Stimulated activated effector memory CD8-positive, alpha-beta T cell treated with anti-CD3 and anti-CD28 coated beads, Interleukin-12 subunit alpha, Interleukin-12 subunit beta, amount 100 ng/mL, for 72 hours (primary cell): ENCODE measurements around the gene ACBD6.
"Not testable (repeated sequence)": the region's sequence is repeated elsewhere in the genome, so short reads cannot be mapped to it uniquely, and the experiment has no call there.

ENCODE experiments used
- ATAC-seq: fragments of 150-1000 bp; cut with Tn5 transposase; 2 replicates; pipeline ENCODE4 v1.10.0; 2021
- DNase-seq, 2 donors: peaks; one replicate each; pipeline ENCODE4 v3.0.0; 2021 to 2022; ENCODE audit warnings: low spot score in 2 of 2
- H3K27ac Mint-ChIP-seq: one replicate; pipeline ENCODE4 v1.8.0; 2022; ENCODE audit warnings: mild to moderate bottlenecking, mixed read lengths
- H3K36me3 Mint-ChIP-seq: one replicate; pipeline ENCODE4 v1.8.0; 2022; ENCODE audit warnings: mild to moderate bottlenecking, mixed read lengths
- H3K4me1 Mint-ChIP-seq: one replicate; pipeline ENCODE4 v1.8.0; 2022; ENCODE audit warnings: mixed read lengths
- H3K4me3 Mint-ChIP-seq: one replicate; pipeline ENCODE4 v1.8.0; 2022; ENCODE audit warnings: mild to moderate bottlenecking, mixed read lengths
- H3K9me3 Mint-ChIP-seq: one replicate; pipeline ENCODE4 v1.8.0; 2022; ENCODE audit warnings: mixed read lengths

ACBD6 gene

GRCh38 chr1:180502361-180503279, at the start of gene ACBD6:
ACBD6 (minus strand) TSS chr1:180502577; CDS start chr1:180502266, 311 bp downstream.
- no peaks in the 10 kb centered on the region for H3K9me3 Mint-ChIP-seq
- peak within 1 kb of the TSS; percentile 95 for H3K4me3 Mint-ChIP-seq
- peaks cover 22% of the 10 kb centered on the region for H3K4me1 Mint-ChIP-seq
- peak within 1 kb of the TSS; percentile 98 for H3K27ac Mint-ChIP-seq
- ATAC-seq, result peak; percentile 96
- peaks cover 48% of the 10 kb centered on the region for H3K36me3 Mint-ChIP-seq
- peak; percentile 79 to 94 for DNase-seq

GRCh38 chr1:180551997-180552396, 49.6 kb upstream of the ACBD6 start:
- Mint-ChIP-seq H3K4me3 (no peak overlapping the region), H3K36me3 (no peaks in the 10 kb centered on the region), H3K9me3 (no peaks in the 10 kb centered on the region), H3K4me1 (no peaks in the 10 kb centered on the region), H3K27ac (no peak overlapping the region)
- no peak for ATAC-seq
- DNase-seq, result no peak

GRCh38 chr1:180550241-180550640, 47.9 kb upstream of the ACBD6 start:
- H3K36me3 Mint-ChIP-seq, result no peaks in the 10 kb centered on the region
- ATAC-seq (no peak), DNase-seq (no peak)
- no peaks in the 10 kb centered on the region for H3K9me3 Mint-ChIP-seq
- H3K27ac Mint-ChIP-seq, result no peak overlapping the region
- no peak overlapping the region for H3K4me3 Mint-ChIP-seq
- no peaks in the 10 kb centered on the region for H3K4me1 Mint-ChIP-seq

GRCh38 chr1:180549770-180550169, 47.4 kb upstream of the ACBD6 start:
- not testable (repeated sequence) for ATAC-seq, H3K4me1 Mint-ChIP-seq, H3K9me3 Mint-ChIP-seq, H3K27ac Mint-ChIP-seq, H3K36me3 Mint-ChIP-seq, H3K4me3 Mint-ChIP-seq, DNase-seq

- Mint-ChIP-seq H3K9me3 (no peaks in the 10 kb centered on the region), H3K4me1 (no peaks in the 10 kb centered on the region), H3K4me3 (no peak overlapping the region), H3K36me3 (no peaks in the 10 kb centered on the region), H3K27ac (no peak overlapping the region)
- no peak for ATAC-seq
- DNase-seq, result no peak
These were observed 46.4 kb upstream of the ACBD6 start for GRCh38 chr1:180548686-180549317.

GRCh38 chr1:180545991-180546390, 43.6 kb upstream of the ACBD6 start:
- DNase-seq (no peak), ATAC-seq (no peak)
- H3K36me3 Mint-ChIP-seq, result no peaks in the 10 kb centered on the region
- no peak overlapping the region for H3K27ac Mint-ChIP-seq
- no peaks in the 10 kb centered on the region for H3K9me3 Mint-ChIP-seq
- no peak overlapping the region for H3K4me3 Mint-ChIP-seq
- H3K4me1 Mint-ChIP-seq, result no peaks in the 10 kb centered on the region

- H3K4me1 Mint-ChIP-seq, result no peaks in the 10 kb centered on the region
- H3K36me3 Mint-ChIP-seq, result no peaks in the 10 kb centered on the region
- no peaks in the 10 kb centered on the region for H3K9me3 Mint-ChIP-seq
- H3K27ac Mint-ChIP-seq, result no peak overlapping the region
- no peak overlapping the region for H3K4me3 Mint-ChIP-seq
- ATAC-seq, result no peak
- DNase-seq, result no peak
These were observed 41.7 kb upstream of the ACBD6 start for GRCh38 chr1:180544050-180544449.

- no peak for ATAC-seq
- DNase-seq, result no peak
- no peaks in the 10 kb centered on the region for H3K9me3 Mint-ChIP-seq
- H3K27ac Mint-ChIP-seq, result no peak overlapping the region
- H3K4me3 Mint-ChIP-seq, result no peak overlapping the region
- no peaks in the 10 kb centered on the region for H3K4me1 Mint-ChIP-seq
- no peaks in the 10 kb centered on the region for H3K36me3 Mint-ChIP-seq
These were observed 40.4 kb upstream of the ACBD6 start for GRCh38 chr1:180542838-180543145.

GRCh38 chr1:180542113-180542837, 39.9 kb upstream of the ACBD6 start:
- H3K9me3 Mint-ChIP-seq, result no peaks in the 10 kb centered on the region
- H3K4me1 Mint-ChIP-seq, result no peaks in the 10 kb centered on the region
- no peaks in the 10 kb centered on the region for H3K36me3 Mint-ChIP-seq
- DNase-seq (no peak), ATAC-seq (no peak)
- H3K4me3 Mint-ChIP-seq, result no peak overlapping the region
- no peak overlapping the region for H3K27ac Mint-ChIP-seq

GRCh38 chr1:180540697-180541594, 38.6 kb upstream of the ACBD6 start:
- ATAC-seq (no peak), DNase-seq (no peak)
- Mint-ChIP-seq H3K36me3 (no peaks in the 10 kb centered on the region), H3K4me1 (no peaks in the 10 kb centered on the region), H3K4me3 (no peak overlapping the region), H3K9me3 (no peaks in the 10 kb centered on the region), H3K27ac (no peak overlapping the region)

- DNase-seq (no peak), ATAC-seq (no peak)
- Mint-ChIP-seq H3K27ac (no peak overlapping the region), H3K4me3 (no peak overlapping the region), H3K4me1 (no peaks in the 10 kb centered on the region), H3K36me3 (no peaks in the 10 kb centered on the region), H3K9me3 (no peaks in the 10 kb centered on the region)
These were observed 36.8 kb upstream of the ACBD6 start for GRCh38 chr1:180539136-180539535.

GRCh38 chr1:180536821-180537372, 34.5 kb upstream of the ACBD6 start:
- Mint-ChIP-seq H3K36me3 (no peaks in the 10 kb centered on the region), H3K4me3 (no peak overlapping the region)

GRCh38 chr1:180535418-180535999, 33.1 kb upstream of the ACBD6 start:
- DNase-seq (no peak), ATAC-seq (no peak)
- Mint-ChIP-seq H3K4me1 (no peaks in the 10 kb centered on the region), H3K27ac (no peak overlapping the region), H3K9me3 (no peaks in the 10 kb centered on the region), H3K4me3 (no peak overlapping the region), H3K36me3 (no peaks in the 10 kb centered on the region)

More at GRCh38 chr1:180536821-180537372, 34.5 kb upstream of the ACBD6 start:
- DNase-seq, result no peak
- Mint-ChIP-seq H3K27ac (no peak overlapping the region), H3K9me3 (no peaks in the 10 kb centered on the region), H3K4me1 (no peaks in the 10 kb centered on the region)
- ATAC-seq, result no peak

- no peaks in the 10 kb centered on the region for H3K36me3 Mint-ChIP-seq
- no peak overlapping the region for H3K27ac Mint-ChIP-seq
- H3K9me3 Mint-ChIP-seq, result no peaks in the 10 kb centered on the region
- DNase-seq, result no peak
- no peak for ATAC-seq
- H3K4me3 Mint-ChIP-seq, result no peak overlapping the region
- no peaks in the 10 kb centered on the region for H3K4me1 Mint-ChIP-seq
These were observed 31.8 kb upstream of the ACBD6 start for GRCh38 chr1:180534214-180534613.
